ENCODE measurements around the gene PKD2L1.
A peak's percentile ranks its signal among the peaks of the same experiment; 100 is the strongest.

DNA sequence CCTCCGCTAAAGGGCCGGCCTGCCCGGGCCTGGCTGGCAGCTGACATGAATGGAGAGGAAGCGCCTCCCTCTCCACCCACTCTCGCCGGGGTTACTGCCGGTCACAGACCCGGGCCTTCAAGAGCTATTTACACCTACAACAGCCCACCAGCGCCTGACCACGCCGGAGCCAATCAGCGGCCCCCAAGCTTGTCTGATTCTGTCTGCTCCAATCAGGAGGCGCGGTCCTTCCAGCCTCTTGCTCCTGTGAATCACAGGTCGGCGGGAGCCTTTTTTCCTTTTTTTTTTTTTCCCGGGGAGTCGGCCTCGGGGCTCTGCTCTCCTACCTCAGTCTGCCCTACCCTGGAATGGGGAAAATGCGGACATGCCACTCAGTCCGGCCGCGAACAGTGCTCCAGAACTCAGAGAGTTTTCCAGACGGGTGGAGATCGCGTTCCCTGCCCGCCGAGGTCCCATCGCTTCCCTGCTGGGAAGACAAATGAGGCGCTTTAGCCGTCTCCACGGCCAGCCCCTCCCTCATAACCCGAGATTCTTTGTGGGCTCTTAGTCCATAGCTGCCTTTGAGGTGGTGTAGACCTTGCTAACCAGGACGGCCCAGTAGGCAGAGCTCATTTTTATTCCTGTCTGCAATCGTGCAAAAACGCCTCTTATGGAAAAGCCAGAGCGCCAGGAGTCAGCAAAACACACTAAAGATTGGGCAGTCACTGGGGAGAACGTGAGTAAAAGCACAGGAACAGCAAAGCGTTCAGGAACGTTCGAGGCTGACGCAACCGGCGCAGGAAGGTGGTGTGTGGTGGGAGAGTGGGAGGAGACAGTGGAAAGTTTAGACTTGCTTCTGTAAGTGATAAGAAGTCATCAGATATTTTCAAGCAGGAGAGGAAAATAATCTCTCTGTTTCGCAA, 43.5 kb upstream of the PKD2L1 start:
- TF ChIP-seq JUN (IDR thresholded peaks at IDR 0.05; ENCODE audit: low read depth, low read length) (no peak), RAD21 (IDR thresholded peaks at IDR 0.05 in 1 of 2, conservative IDR thresholded peaks at IDR 0.05 in 1 of 2; ENCODE audit: low read depth in 2 of 2, low read length in 2 of 2) (no peak), MAFK (IDR thresholded peaks at IDR 0.05; ENCODE audit: low read depth, low read length) (no peak), POLR2A (IDR thresholded peaks at IDR 0.05; ENCODE audit: control extremely low read depth in 1 of 2, low read depth in 2 of 2, low read length in 2 of 2) (peak; percentile 44 to 58; a peak in 2 of 3 replicates), EP300 (IDR thresholded peaks at IDR 0.05; ENCODE audit: borderline replicate concordance in 1 of 2, low read depth in 2 of 2, low read length in 2 of 2) (peak in 1 of 2 experiments; percentile 10; a peak in 1 of 3 replicates), GABPA (IDR thresholded peaks at IDR 0.05; ENCODE audit: borderline replicate concordance, insufficient read depth, low read length) (no peak), RFX5 (IDR thresholded peaks at IDR 0.05; ENCODE audit: borderline replicate concordance, low read depth, low read length) (peak; percentile 15; the same call in 1 of the 2 replicates)
- TF ChIP-seq, protein P1, sequence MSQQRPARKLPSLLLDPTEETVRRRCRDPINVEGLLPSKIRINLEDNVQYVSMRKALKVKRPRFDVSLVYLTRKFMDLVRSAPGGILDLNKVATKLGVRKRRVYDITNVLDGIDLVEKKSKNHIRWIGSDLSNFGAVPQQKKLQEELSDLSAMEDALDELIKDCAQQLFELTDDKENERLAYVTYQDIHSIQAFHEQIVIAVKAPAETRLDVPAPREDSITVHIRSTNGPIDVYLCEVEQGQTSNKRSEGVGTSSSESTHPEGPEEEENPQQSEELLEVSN (IDR thresholded peaks at IDR 0.05) = no peak
- TF ChIP-seq, protein P2, sequence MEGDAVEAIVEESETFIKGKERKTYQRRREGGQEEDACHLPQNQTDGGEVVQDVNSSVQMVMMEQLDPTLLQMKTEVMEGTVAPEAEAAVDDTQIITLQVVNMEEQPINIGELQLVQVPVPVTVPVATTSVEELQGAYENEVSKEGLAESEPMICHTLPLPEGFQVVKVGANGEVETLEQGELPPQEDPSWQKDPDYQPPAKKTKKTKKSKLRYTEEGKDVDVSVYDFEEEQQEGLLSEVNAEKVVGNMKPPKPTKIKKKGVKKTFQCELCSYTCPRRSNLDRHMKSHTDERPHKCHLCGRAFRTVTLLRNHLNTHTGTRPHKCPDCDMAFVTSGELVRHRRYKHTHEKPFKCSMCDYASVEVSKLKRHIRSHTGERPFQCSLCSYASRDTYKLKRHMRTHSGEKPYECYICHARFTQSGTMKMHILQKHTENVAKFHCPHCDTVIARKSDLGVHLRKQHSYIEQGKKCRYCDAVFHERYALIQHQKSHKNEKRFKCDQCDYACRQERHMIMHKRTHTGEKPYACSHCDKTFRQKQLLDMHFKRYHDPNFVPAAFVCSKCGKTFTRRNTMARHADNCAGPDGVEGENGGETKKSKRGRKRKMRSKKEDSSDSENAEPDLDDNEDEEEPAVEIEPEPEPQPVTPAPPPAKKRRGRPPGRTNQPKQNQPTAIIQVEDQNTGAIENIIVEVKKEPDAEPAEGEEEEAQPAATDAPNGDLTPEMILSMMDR (IDR thresholded peaks at IDR 0.05; ENCODE audit: control extremely low read depth in 1 of 3, insufficient read depth in 1 of 3, low read depth in 1 of 3, low read length in 3 of 3) = no peak

Data from H1 (cell line).